Measurements from ENCODE around the gene LMAN2.
A peak's percentile ranks its signal among the peaks of the same experiment; 100 is the strongest.

DNA sequence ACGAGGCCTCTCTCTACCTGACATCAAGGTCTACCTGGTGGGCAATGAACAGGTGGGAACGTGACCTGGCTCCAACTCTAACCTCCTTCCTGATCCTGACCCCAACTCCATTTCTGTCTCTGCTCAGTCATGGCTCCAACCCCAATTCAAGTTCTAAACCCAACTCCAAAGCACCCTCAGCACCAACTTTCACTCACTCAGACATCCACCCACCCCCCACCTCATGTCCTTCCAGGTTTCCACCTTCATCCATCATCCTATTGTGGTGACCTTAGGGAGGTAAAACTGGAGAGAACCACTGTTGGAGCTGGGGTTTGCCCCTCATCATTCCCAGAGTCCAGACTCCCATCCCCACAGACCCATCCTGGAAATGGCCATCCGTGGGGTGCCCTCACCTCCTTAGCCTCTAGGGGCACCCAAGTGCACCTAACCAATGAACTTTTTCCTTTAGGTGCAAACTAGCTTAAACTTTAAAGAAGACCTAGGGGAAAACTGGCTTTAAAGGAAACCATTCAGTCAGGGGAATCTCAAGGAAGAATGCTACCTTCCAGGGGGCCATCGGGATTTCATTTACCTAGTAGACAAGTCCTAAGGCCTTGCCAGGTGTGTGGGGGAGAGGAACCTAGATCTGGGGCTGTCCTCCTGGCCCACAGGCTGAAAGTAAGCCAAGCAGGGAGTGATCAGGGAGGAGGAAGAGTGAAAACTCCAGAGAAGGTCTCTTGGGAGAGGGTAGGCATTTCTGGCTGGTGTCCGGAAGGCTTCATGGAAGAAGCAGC lies 17.6 kb upstream of the LMAN2 start:
- TF ChIP-seq, protein P1, sequence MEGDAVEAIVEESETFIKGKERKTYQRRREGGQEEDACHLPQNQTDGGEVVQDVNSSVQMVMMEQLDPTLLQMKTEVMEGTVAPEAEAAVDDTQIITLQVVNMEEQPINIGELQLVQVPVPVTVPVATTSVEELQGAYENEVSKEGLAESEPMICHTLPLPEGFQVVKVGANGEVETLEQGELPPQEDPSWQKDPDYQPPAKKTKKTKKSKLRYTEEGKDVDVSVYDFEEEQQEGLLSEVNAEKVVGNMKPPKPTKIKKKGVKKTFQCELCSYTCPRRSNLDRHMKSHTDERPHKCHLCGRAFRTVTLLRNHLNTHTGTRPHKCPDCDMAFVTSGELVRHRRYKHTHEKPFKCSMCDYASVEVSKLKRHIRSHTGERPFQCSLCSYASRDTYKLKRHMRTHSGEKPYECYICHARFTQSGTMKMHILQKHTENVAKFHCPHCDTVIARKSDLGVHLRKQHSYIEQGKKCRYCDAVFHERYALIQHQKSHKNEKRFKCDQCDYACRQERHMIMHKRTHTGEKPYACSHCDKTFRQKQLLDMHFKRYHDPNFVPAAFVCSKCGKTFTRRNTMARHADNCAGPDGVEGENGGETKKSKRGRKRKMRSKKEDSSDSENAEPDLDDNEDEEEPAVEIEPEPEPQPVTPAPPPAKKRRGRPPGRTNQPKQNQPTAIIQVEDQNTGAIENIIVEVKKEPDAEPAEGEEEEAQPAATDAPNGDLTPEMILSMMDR (conservative IDR thresholded peaks at IDR 0.05; ENCODE audit: low read length), result peak; percentile 64
- TF ChIP-seq EZH2phosphoT487 (IDR thresholded peaks at IDR 0.05; ENCODE audit: borderline replicate concordance), result no peak
